Uterus (tissue), 4 donors: ENCODE measurements around the gene GTF2H1. TPM values are rescaled to one million over a fixed set of nuclear protein-coding genes. Genes with fewer than 3 reads are reported as not detected.

Experiments used
- DNase-seq, 2 donors: peaks; one replicate each; pipeline ENCODE4 v3.0.0-alpha.2; 2019 to 2020
- H3K27ac ChIP-seq, 2 donors: fragments of 200-600 bp; sonication (generic); 1 replicate in 1 of 2; 2 replicates in 1 of 2; pipeline ENCODE4 v1.5.1; 2016 to 2018
- H3K27me3 ChIP-seq, 2 donors: fragments of 200-600 bp; sonication (generic); one replicate each; pipeline ENCODE4 v1.5.1; 2018 to 2019; ENCODE audit warnings: control low read depth in 1 of 2
- H3K36me3 ChIP-seq, 2 donors: fragments of 200-600 bp; sonication (generic); one replicate each; pipeline ENCODE4 v1.5.1; 2019; ENCODE audit warnings: control low read depth in 1 of 2
- H3K4me1 ChIP-seq, 2 donors: fragments of 200-600 bp; sonication (generic); one replicate each; pipeline ENCODE4 v1.5.1; 2018 to 2019; ENCODE audit warnings: control low read depth in 1 of 2
- H3K4me3 ChIP-seq, 2 donors: fragments of 200-600 bp; sonication (generic); 1 replicate in 1 of 2; 2 replicates in 1 of 2; pipeline ENCODE4 v1.5.1; 2018 to 2019; ENCODE audit warnings: mild to moderate bottlenecking in 1 of 2
- H3K9me3 ChIP-seq, 2 donors: fragments of 200-600 bp; sonication (generic); one replicate each; pipeline ENCODE4 v1.5.1; 2019; ENCODE audit warnings: control low read depth in 1 of 2
- CTCF ChIP-seq, 4 experiments: fragments of 200-600 bp in 2 of 4; fragments of 450-650 bp in 2 of 4; sonication (generic) in 2 of 4; IDR thresholded peaks; one replicate each; pipeline ENCODE4 v1.5.1; 2016 to 2019; ENCODE audit warnings: antibody characterized with exemption in 4 of 4, mild to moderate bottlenecking in 2 of 4, moderate library complexity in 1 of 4
- POLR2A ChIP-seq, 2 donors: fragments of 450-650 bp; IDR thresholded peaks; one replicate each; pipeline ENCODE4 v1.6.1; 2016; ENCODE audit warnings: antibody characterized with exemption in 2 of 2, mild to moderate bottlenecking in 1 of 2, moderate library complexity in 1 of 2
- intact Hi-C: fragments of 100-400 bp; cut with DNase I; formaldehyde crosslinking; loops from one replicate; pipeline ENCODE4 v1.15.1; 2023; ENCODE audit warnings: low total_unique reads
- total RNA-seq, 4 donors: library from RNA; depleted of rRNA in 3 of 4; stranded (reverse); fragments of >200 nt in 3 of 4; gene quantifications; one replicate each; pipeline versions ENCODE4 v1.1.0 to v1.2.4, GENCODE V29; 2014 to 2023
- donor health status: DM: yes; HTN: yes; CAD: no.

GTF2H1 gene
- total RNA-seq, 4 donors from 2014 or later = 25.0 to 103 (median 50.7) TPM

GRCh38 chr11:18368221-18368620 is 45.9 kb downstream of the GTF2H1 start:
- H3K36me3 ChIP-seq = no peaks in the 10 kb centered on the region
- H3K4me3 ChIP-seq = no peak overlapping the region
- H3K9me3 ChIP-seq = no peaks in the 10 kb centered on the region
- no peaks in the 10 kb centered on the region for H3K27me3 ChIP-seq
- H3K4me1 ChIP-seq = no peaks in the 10 kb centered on the region
- no peak for TF ChIP-seq CTCF (IDR thresholded peaks at IDR 0.05)
- no peak for TF ChIP-seq POLR2A (IDR thresholded peaks at IDR 0.05)
- intact Hi-C loops = no loop called here
- no peak for DNase-seq
- H3K27ac ChIP-seq = no peak overlapping the region

GRCh38 chr11:18369398-18369797 is 47.0 kb downstream of the GTF2H1 start:
- H3K27ac ChIP-seq = no peak overlapping the region
- H3K9me3 ChIP-seq = no peaks in the 10 kb centered on the region
- H3K36me3 ChIP-seq = no peaks in the 10 kb centered on the region
- H3K4me1 ChIP-seq = no peaks in the 10 kb centered on the region
- DNase-seq = no peak
- no peak for TF ChIP-seq CTCF (IDR thresholded peaks at IDR 0.05)
- intact Hi-C loops = no loop called here
- H3K4me3 ChIP-seq = no peak overlapping the region
- no peaks in the 10 kb centered on the region for H3K27me3 ChIP-seq

GRCh38 chr11:18371279-18371678 is 48.9 kb downstream of the GTF2H1 start:
- H3K36me3 ChIP-seq = no peaks in the 10 kb centered on the region
- DNase-seq = no peak
- H3K27ac ChIP-seq = no peak overlapping the region
- TF ChIP-seq CTCF (IDR thresholded peaks at IDR 0.05) (no peak), POLR2A (IDR thresholded peaks at IDR 0.05) (no peak)
- H3K4me3 ChIP-seq = no peak overlapping the region
- H3K27me3 ChIP-seq = no peaks in the 10 kb centered on the region
- intact Hi-C loops = no loop called here
- H3K4me1 ChIP-seq = no peaks in the 10 kb centered on the region
- H3K9me3 ChIP-seq = no peaks in the 10 kb centered on the region

- no peaks in the 10 kb centered on the region for H3K27me3 ChIP-seq
- no peak overlapping the region for H3K27ac ChIP-seq
- H3K4me1 ChIP-seq = no peaks in the 10 kb centered on the region
- H3K36me3 ChIP-seq = no peaks in the 10 kb centered on the region
- DNase-seq = no peak
- H3K9me3 ChIP-seq = no peaks in the 10 kb centered on the region
- intact Hi-C loops = no loop called here
- no peak overlapping the region for H3K4me3 ChIP-seq
- TF ChIP-seq POLR2A (IDR thresholded peaks at IDR 0.05) (no peak), CTCF (IDR thresholded peaks at IDR 0.05) (no peak)
Measured at GRCh38 chr11:18372201-18372600, 49.8 kb downstream of the GTF2H1 start.

- no peaks in the 10 kb centered on the region for H3K36me3 ChIP-seq
- TF ChIP-seq POLR2A (IDR thresholded peaks at IDR 0.05) = no peak
- TF ChIP-seq CTCF (IDR thresholded peaks at IDR 0.05) = no peak
- no peaks in the 10 kb centered on the region for H3K9me3 ChIP-seq
- no peak overlapping the region for H3K27ac ChIP-seq
- H3K4me3 ChIP-seq = no peak overlapping the region
- DNase-seq = no peak
- no peaks in the 10 kb centered on the region for H3K27me3 ChIP-seq
- no peaks in the 10 kb centered on the region for H3K4me1 ChIP-seq
- intact Hi-C loops = no loop called here
Measured at GRCh38 chr11:18374956-18375355, 52.6 kb downstream of the GTF2H1 start.
